Body of pancreas (tissue), 4 donors: Measurements from ENCODE around the gene KERA. TPM values are rescaled to one million over a fixed set of nuclear protein-coding genes. Genes with fewer than 3 reads are reported as not detected.

Experiments used
- ATAC-seq: fragments of 150-250 bp; one replicate; pipeline ENCODE4 v1.9.1; 2016
- DNase-seq, 4 donors: peaks; one replicate each; pipeline ENCODE4 v3.0.0-alpha.2; 2019
- H3K27ac ChIP-seq, 4 donors: fragments of 200-600 bp; sonication (generic); 1 replicate in 3 of 4; 2 replicates in 1 of 4; pipeline versions ENCODE4 v1.5.1 to v1.6.1; 2016 to 2019; ENCODE audit warnings: mild to moderate bottlenecking in 1 of 4, mixed read lengths in 1 of 4, moderate library complexity in 1 of 4
- H3K27me3 ChIP-seq, 2 donors: fragments of 200-600 bp; sonication (generic); one replicate each; pipeline ENCODE4 v1.6.0; 2016; ENCODE audit warnings: mild to moderate bottlenecking in 1 of 2
- H3K36me3 ChIP-seq, 2 donors: fragments of 200-600 bp; sonication (generic); replicated peaks in 1 of 2; 2 replicates each; pipeline ENCODE4 v1.5.1; 2016; ENCODE audit warnings: low read depth in 2 of 2; ENCODE audit not compliant: insufficient read depth in 1 of 2
- H3K4me1 ChIP-seq: fragments of 200-600 bp; sonication (generic); one replicate; pipeline ENCODE4 v1.6.0; 2016
- H3K4me3 ChIP-seq, 2 donors: fragments of 200-600 bp; sonication (generic); 1 replicate in 1 of 2; 2 replicates in 1 of 2; pipeline ENCODE4 v1.5.1; 2016 to 2019
- H3K9me3 ChIP-seq, 3 donors: fragments of 200-600 bp; sonication (generic); 1 replicate in 2 of 3; 2 replicates in 1 of 3; pipeline ENCODE4 v1.5.1; 2016
- CTCF ChIP-seq, 7 experiments: fragments of 450-650 bp in 4 of 7; fragments of 200-600 bp in 3 of 7; sonication (generic) in 3 of 7; IDR thresholded peaks; one replicate each; pipeline ENCODE4 v1.5.1; 2016 to 2019; ENCODE audit warnings: antibody characterized with exemption in 7 of 7
- POLR2A ChIP-seq, 3 donors: fragments of 450-650 bp; IDR thresholded peaks; one replicate each; pipeline ENCODE4 v1.6.1; 2016; ENCODE audit warnings: antibody characterized with exemption in 3 of 3, mild to moderate bottlenecking in 2 of 3
- WGBS, 2 donors: methylation state at CpG; one replicate each; pipeline ENCODE4 v1.1.5; 2017; 5-methylcytosine and 5-hydroxymethylcytosine counted together
- intact Hi-C: fragments of 100-400 bp; cut with DNase I; formaldehyde crosslinking; loops from one replicate; pipeline ENCODE4 v1.15.1; 2023
- total RNA-seq, 2 donors: library from RNA; depleted of rRNA; stranded (reverse); fragments of >200 nt; gene quantifications; one replicate each; pipeline ENCODE4 v1.1.0, GENCODE V29; 2016

Gene KERA
- total RNA-seq, 2 donors from 2014 or later = not detected

- no peak overlapping the region for H3K27ac ChIP-seq
- no peaks in the 10 kb centered on the region for H3K4me1 ChIP-seq
- DNase-seq = no peak
- H3K36me3 ChIP-seq = no peaks in the 10 kb centered on the region
- TF ChIP-seq POLR2A (IDR thresholded peaks at IDR 0.05) (no peak), CTCF (IDR thresholded peaks at IDR 0.05) (no peak)
- no peaks in the 10 kb centered on the region for H3K27me3 ChIP-seq
- ATAC-seq = no peak
- WGBS, 2 donors = 84 to 87% methylated on average over 2 of the region's 2 CpGs
- intact Hi-C loops = no loop called here
- H3K4me3 ChIP-seq = no peak overlapping the region
- no peaks in the 10 kb centered on the region for H3K9me3 ChIP-seq
Measured at GRCh38 chr12:91056488-91056887, 1.3 kb downstream of the KERA start.

- Histone ChIP-seq H3K27me3 (no peaks in the 10 kb centered on the region), H3K27ac (no peak overlapping the region), H3K9me3 (no peaks in the 10 kb centered on the region), H3K4me3 (no peak overlapping the region), H3K4me1 (no peaks in the 10 kb centered on the region), H3K36me3 (no peaks in the 10 kb centered on the region)
- TF ChIP-seq POLR2A (IDR thresholded peaks at IDR 0.05) (no peak), CTCF (IDR thresholded peaks at IDR 0.05) (no peak)
- ATAC-seq (no peak), DNase-seq (no peak)
- 37 to 53% methylated on average over 1 of the region's 1 CpG for WGBS, 2 donors
- intact Hi-C loops = no loop called here
Measured at GRCh38 chr12:91055976-91056375, 1.8 kb downstream of the KERA start.

- no peaks in the 10 kb centered on the region for H3K27me3 ChIP-seq
- TF ChIP-seq CTCF (IDR thresholded peaks at IDR 0.05) = no peak
- no peak for TF ChIP-seq POLR2A (IDR thresholded peaks at IDR 0.05)
- no peaks in the 10 kb centered on the region for H3K4me1 ChIP-seq
- no peak overlapping the region for H3K27ac ChIP-seq
- intact Hi-C loops = no loop called here
- H3K36me3 ChIP-seq = no peaks in the 10 kb centered on the region
- DNase-seq (peak in 3 of 4 donors; percentile 7 to 13 (median 13)), ATAC-seq (no peak)
- 60 to 62% methylated on average over 4 of the region's 4 CpGs for WGBS, 2 donors
- H3K9me3 ChIP-seq = no peaks in the 10 kb centered on the region
- H3K4me3 ChIP-seq = no peak overlapping the region
Measured at GRCh38 chr12:91053951-91054715, 3.7 kb downstream of the KERA start.

GRCh38 chr12:91052026-91052425, 5.8 kb downstream of the KERA start:
- ATAC-seq = no peak
- no peak for DNase-seq
- intact Hi-C loops = no loop called here
- TF ChIP-seq POLR2A (IDR thresholded peaks at IDR 0.05) (no peak), CTCF (IDR thresholded peaks at IDR 0.05) (no peak)
- Histone ChIP-seq H3K27ac (no peak overlapping the region), H3K27me3 (no peaks in the 10 kb centered on the region), H3K4me1 (no peaks in the 10 kb centered on the region), H3K9me3 (no peaks in the 10 kb centered on the region), H3K36me3 (no peaks in the 10 kb centered on the region), H3K4me3 (no peak overlapping the region)

GRCh38 chr12:91044586-91044985, 13.2 kb downstream of the KERA start:
- no peak for TF ChIP-seq CTCF (IDR thresholded peaks at IDR 0.05)
- no peak for TF ChIP-seq POLR2A (IDR thresholded peaks at IDR 0.05)
- no peak overlapping the region for H3K27ac ChIP-seq
- no peak for DNase-seq
- H3K4me1 ChIP-seq = no peaks in the 10 kb centered on the region
- H3K9me3 ChIP-seq = no peaks in the 10 kb centered on the region
- intact Hi-C loops = no loop called here
- 85 to 87% methylated on average over 2 of the region's 2 CpGs for WGBS, 2 donors
- no peaks in the 10 kb centered on the region for H3K36me3 ChIP-seq
- H3K27me3 ChIP-seq = no peaks in the 10 kb centered on the region
- no peak overlapping the region for H3K4me3 ChIP-seq
- no peak for ATAC-seq
